KMS-11 (cell line): ENCODE data around the gene KIF6.

Source experiments
- H2AFZ ChIP-seq: fragments of 200-600 bp; sonication (generic); 2 replicates; pipeline ENCODE4 v1.6.1; 2016; ENCODE audit warnings: antibody characterized with exemption, mixed run types, low read depth
- H3K27ac ChIP-seq: fragments of 200-600 bp; sonication (generic); 2 replicates; pipeline ENCODE4 v1.6.1; 2016; ENCODE audit warnings: mild to moderate bottlenecking, mixed run types
- H3K27me3 ChIP-seq: fragments of 200-600 bp; sonication (generic); 2 replicates; pipeline ENCODE4 v1.6.1; 2017; ENCODE audit warnings: mild to moderate bottlenecking, low read depth, mixed run types, moderate library complexity; ENCODE audit not compliant: insufficient read depth
- H3K36me3 ChIP-seq: fragments of 200-600 bp; sonication (generic); 2 replicates; pipeline ENCODE4 v1.6.1; 2017; ENCODE audit warnings: mild to moderate bottlenecking, mixed run types; ENCODE audit not compliant: insufficient read depth
- H3K4me1 ChIP-seq: fragments of 200-600 bp; sonication (generic); 2 replicates; pipeline ENCODE4 v1.6.1; 2016; ENCODE audit warnings: mild to moderate bottlenecking, low read depth, mixed run types; ENCODE audit not compliant: poor library complexity, severe bottlenecking
- H3K4me2 ChIP-seq: fragments of 200-600 bp; sonication (generic); 2 replicates; pipeline ENCODE4 v1.7.0; 2016; ENCODE audit warnings: mild to moderate bottlenecking, mixed run types
- H3K4me3 ChIP-seq: fragments of 200-600 bp; sonication (generic); IDR thresholded peaks from 2 replicates; pipeline ENCODE4 v1.6.1; 2017; ENCODE audit warnings: low read depth, low read length, mixed read lengths; ENCODE audit not compliant: insufficient read depth
- H3K79me2 ChIP-seq: fragments of 200-600 bp; sonication (generic); 2 replicates; pipeline ENCODE4 v1.6.1; 2016; ENCODE audit warnings: low read depth, mixed run types; ENCODE audit not compliant: insufficient read depth
- H3K9ac ChIP-seq: fragments of 200-600 bp; sonication (generic); 2 replicates; pipeline ENCODE4 v1.6.1; 2016; ENCODE audit warnings: mild to moderate bottlenecking, mixed run types
- H4K20me1 ChIP-seq: fragments of 200-600 bp; sonication (generic); 2 replicates; pipeline ENCODE4 v1.6.1; 2016; ENCODE audit warnings: mild to moderate bottlenecking, mixed run types; ENCODE audit not compliant: insufficient read depth
- TF ChIP-seq, protein P1 (sequence below): fragments of 200-600 bp; sonication (generic); conservative IDR thresholded peaks from 2 replicates; pipeline ENCODE4 v1.6.1; 2017; ENCODE audit warnings: low read depth, mild to moderate bottlenecking, antibody characterized with exemption, low read length, moderate library complexity, mixed read lengths

KIF6 gene

DNA sequence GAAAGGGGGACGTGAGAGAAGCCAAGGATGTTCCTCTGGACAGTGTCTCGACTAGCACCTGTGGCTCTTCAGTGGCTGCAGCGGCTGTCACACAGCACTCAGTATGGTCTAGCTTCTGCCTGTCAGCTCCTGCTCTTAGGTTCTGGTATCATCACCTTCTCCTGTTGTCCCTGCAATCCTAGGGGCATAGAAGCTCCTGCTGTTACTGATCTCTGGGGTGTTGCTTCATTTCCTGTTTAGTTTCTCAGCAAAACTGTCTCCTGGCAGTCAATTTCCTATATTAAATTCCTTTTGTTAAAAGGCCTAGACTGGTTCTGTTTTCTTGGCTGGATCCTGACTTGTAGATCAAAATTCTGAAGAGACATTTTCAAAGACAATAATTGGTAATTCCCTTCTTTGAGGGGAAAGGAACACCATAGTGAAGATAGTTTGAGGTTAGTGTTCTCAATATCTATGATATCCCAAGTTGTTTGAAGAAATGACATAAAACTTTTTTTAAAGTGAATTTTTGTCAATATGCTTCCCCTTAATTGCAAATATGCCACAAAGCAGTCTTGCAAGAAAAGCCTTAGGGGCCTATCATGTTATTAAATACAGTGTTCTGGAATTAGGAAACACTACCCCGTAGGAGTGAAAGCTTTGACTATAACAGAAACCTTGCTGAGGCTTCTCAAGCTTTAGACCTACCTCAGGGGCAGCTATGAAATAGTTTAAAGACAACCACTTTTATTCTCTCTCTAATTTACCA, 148.5 kb downstream of the KIF6 start:
- TF ChIP-seq, protein P1, sequence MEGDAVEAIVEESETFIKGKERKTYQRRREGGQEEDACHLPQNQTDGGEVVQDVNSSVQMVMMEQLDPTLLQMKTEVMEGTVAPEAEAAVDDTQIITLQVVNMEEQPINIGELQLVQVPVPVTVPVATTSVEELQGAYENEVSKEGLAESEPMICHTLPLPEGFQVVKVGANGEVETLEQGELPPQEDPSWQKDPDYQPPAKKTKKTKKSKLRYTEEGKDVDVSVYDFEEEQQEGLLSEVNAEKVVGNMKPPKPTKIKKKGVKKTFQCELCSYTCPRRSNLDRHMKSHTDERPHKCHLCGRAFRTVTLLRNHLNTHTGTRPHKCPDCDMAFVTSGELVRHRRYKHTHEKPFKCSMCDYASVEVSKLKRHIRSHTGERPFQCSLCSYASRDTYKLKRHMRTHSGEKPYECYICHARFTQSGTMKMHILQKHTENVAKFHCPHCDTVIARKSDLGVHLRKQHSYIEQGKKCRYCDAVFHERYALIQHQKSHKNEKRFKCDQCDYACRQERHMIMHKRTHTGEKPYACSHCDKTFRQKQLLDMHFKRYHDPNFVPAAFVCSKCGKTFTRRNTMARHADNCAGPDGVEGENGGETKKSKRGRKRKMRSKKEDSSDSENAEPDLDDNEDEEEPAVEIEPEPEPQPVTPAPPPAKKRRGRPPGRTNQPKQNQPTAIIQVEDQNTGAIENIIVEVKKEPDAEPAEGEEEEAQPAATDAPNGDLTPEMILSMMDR = no peak
- Histone ChIP-seq H3K4me2 (no peak overlapping the region), H4K20me1 (no peaks in the 10 kb centered on the region), H3K79me2 (no peaks in the 10 kb centered on the region), H3K27ac (no peak overlapping the region), H3K27me3 (no peaks in the 10 kb centered on the region), H3K36me3 (no peaks in the 10 kb centered on the region), H3K9ac (no peak overlapping the region), H2AFZ (no peak overlapping the region), H3K4me1 (no peaks in the 10 kb centered on the region), H3K4me3 (no peak overlapping the region)

- Histone ChIP-seq H4K20me1 (no peaks in the 10 kb centered on the region), H3K27ac (no peak overlapping the region), H3K4me1 (no peaks in the 10 kb centered on the region), H3K36me3 (no peaks in the 10 kb centered on the region), H3K27me3 (no peaks in the 10 kb centered on the region), H3K79me2 (no peaks in the 10 kb centered on the region), H3K4me2 (no peak overlapping the region), H3K4me3 (no peak overlapping the region), H3K9ac (no peak overlapping the region), H2AFZ (no peak overlapping the region)
- TF ChIP-seq, protein P1 = no peak
Observed at GRCh38 chr6:39574991-39575390, 150.2 kb downstream of the KIF6 start.

DNA sequence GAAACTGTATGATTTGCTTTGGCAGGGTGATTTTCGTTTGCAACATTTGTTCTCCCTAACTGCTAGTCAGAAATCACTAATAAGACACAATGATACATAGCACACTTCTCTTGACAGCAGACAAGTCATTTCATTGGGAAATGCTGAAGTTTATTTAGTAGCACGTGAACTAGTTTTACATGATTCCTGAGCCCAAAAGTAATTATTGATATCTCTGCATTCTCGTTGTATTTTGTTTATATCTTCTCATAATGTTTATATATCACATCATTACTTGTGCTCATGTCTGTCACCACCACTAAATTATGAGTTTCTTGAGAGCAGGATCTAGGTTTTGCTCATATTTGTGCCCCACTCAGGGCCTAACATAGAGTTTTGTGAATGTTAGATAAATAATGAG, 151.7 kb downstream of the KIF6 start:
- TF ChIP-seq, protein P1 = no peak
- no peaks in the 10 kb centered on the region for H3K27me3 ChIP-seq
- no peak overlapping the region for H2AFZ ChIP-seq
- no peaks in the 10 kb centered on the region for H4K20me1 ChIP-seq
- no peaks in the 10 kb centered on the region for H3K36me3 ChIP-seq
- H3K4me2 ChIP-seq = no peak overlapping the region
- H3K79me2 ChIP-seq = no peaks in the 10 kb centered on the region
- H3K9ac ChIP-seq = no peak overlapping the region
- H3K4me1 ChIP-seq = no peaks in the 10 kb centered on the region
- no peak overlapping the region for H3K27ac ChIP-seq
- no peak overlapping the region for H3K4me3 ChIP-seq

GRCh38 chr6:39572661-39573340, 152.4 kb downstream of the KIF6 start:
- Histone ChIP-seq H3K27ac (no peak overlapping the region), H3K4me2 (no peak overlapping the region), H3K36me3 (no peaks in the 10 kb centered on the region), H4K20me1 (no peaks in the 10 kb centered on the region), H3K9ac (no peak overlapping the region), H3K4me3 (no peak overlapping the region), H3K79me2 (no peaks in the 10 kb centered on the region), H3K27me3 (no peaks in the 10 kb centered on the region), H3K4me1 (no peaks in the 10 kb centered on the region), H2AFZ (no peak overlapping the region)
- TF ChIP-seq, protein P1 = no peak
